Measurements from ENCODE around the gene RAB15. TPM values are rescaled to one million over a fixed set of nuclear protein-coding genes. Genes with fewer than 3 reads are reported as not detected.

Gene RAB15
- total RNA-seq = 27.5 and 27.6 TPM in 2 replicates
- long read RNA-seq, partial matches to known transcripts = 0 of 17 reads
- long read RNA-seq, other reads (novel, unspliced or antisense) = 17 of 17 reads

GRCh38 chr14:64971943-64972791 lies at the start of gene RAB15:
Gene RAB15 (minus strand): TSS chr14:64972336. CDS start chr14:64972076, 260 bp downstream.
- Mint-ChIP-seq H3K4me3 (ENCODE audit: unreplicated experiment) (peak within 1 kb of the TSS; percentile 83), H3K27ac (ENCODE audit: unreplicated experiment) (peak within 1 kb of the TSS; percentile 41)
- no peak for TF ChIP-seq CTCF (IDR thresholded peaks at IDR 0.05)

GRCh38 chr14:65019944-65020566 lies 47.9 kb upstream of the RAB15 start:
- Mint-ChIP-seq H3K4me3 (ENCODE audit: unreplicated experiment) (no peak overlapping the region), H3K27ac (ENCODE audit: unreplicated experiment) (no peak overlapping the region), H3K36me3 (ENCODE audit: unreplicated experiment) (peaks cover 4% of the 10 kb centered on the region), H3K9me3 (ENCODE audit: unreplicated experiment) (no peaks in the 10 kb centered on the region), H3K27me3 (ENCODE audit: unreplicated experiment) (no peaks in the 10 kb centered on the region), H3K4me1 (ENCODE audit: unreplicated experiment) (peaks cover 2% of the 10 kb centered on the region)
- peak; percentile 81 for TF ChIP-seq CTCF (IDR thresholded peaks at IDR 0.05)
- no peak for DNase-seq (ENCODE audit: extremely low spot score, unreplicated experiment)

More at GRCh38 chr14:64971943-64972791, at the start of gene RAB15:
- Mint-ChIP-seq H3K36me3 (ENCODE audit: unreplicated experiment) (no peaks in the 10 kb centered on the region), H3K27me3 (ENCODE audit: unreplicated experiment) (peaks cover 8% of the 10 kb centered on the region), H3K4me1 (ENCODE audit: unreplicated experiment) (peaks cover 34% of the 10 kb centered on the region), H3K9me3 (ENCODE audit: unreplicated experiment) (no peaks in the 10 kb centered on the region)
- DNase-seq (ENCODE audit: extremely low spot score, unreplicated experiment) = no peak

GRCh38 chr14:65016471-65016870 lies 44.3 kb upstream of the RAB15 start:
- Mint-ChIP-seq H3K4me1 (ENCODE audit: unreplicated experiment) (peaks cover 2% of the 10 kb centered on the region), H3K4me3 (ENCODE audit: unreplicated experiment) (no peak overlapping the region), H3K27me3 (ENCODE audit: unreplicated experiment) (no peaks in the 10 kb centered on the region), H3K36me3 (ENCODE audit: unreplicated experiment) (peaks cover 7% of the 10 kb centered on the region), H3K27ac (ENCODE audit: unreplicated experiment) (no peak overlapping the region), H3K9me3 (ENCODE audit: unreplicated experiment) (no peaks in the 10 kb centered on the region)
- DNase-seq (ENCODE audit: extremely low spot score, unreplicated experiment) = no peak
- no peak for TF ChIP-seq CTCF (IDR thresholded peaks at IDR 0.05)

GRCh38 chr14:65015391-65015790 lies 43.3 kb upstream of the RAB15 start:
- Mint-ChIP-seq H3K4me3 (ENCODE audit: unreplicated experiment) (no peak overlapping the region), H3K4me1 (ENCODE audit: unreplicated experiment) (peaks cover 2% of the 10 kb centered on the region), H3K36me3 (ENCODE audit: unreplicated experiment) (peaks cover 10% of the 10 kb centered on the region), H3K9me3 (ENCODE audit: unreplicated experiment) (no peaks in the 10 kb centered on the region), H3K27me3 (ENCODE audit: unreplicated experiment) (no peaks in the 10 kb centered on the region), H3K27ac (ENCODE audit: unreplicated experiment) (no peak overlapping the region)
- TF ChIP-seq CTCF (IDR thresholded peaks at IDR 0.05) = no peak
- DNase-seq (ENCODE audit: extremely low spot score, unreplicated experiment) = no peak

GRCh38 chr14:65012353-65012752 lies 40.2 kb upstream of the RAB15 start:
- TF ChIP-seq CTCF (IDR thresholded peaks at IDR 0.05) = no peak
- no peaks in the 10 kb centered on the region for H3K4me1 Mint-ChIP-seq (ENCODE audit: unreplicated experiment)
- no peaks in the 10 kb centered on the region for H3K27me3 Mint-ChIP-seq (ENCODE audit: unreplicated experiment)
- H3K4me3 Mint-ChIP-seq (ENCODE audit: unreplicated experiment) = no peak overlapping the region
- peaks cover 19% of the 10 kb centered on the region for H3K36me3 Mint-ChIP-seq (ENCODE audit: unreplicated experiment)
- no peak overlapping the region for H3K27ac Mint-ChIP-seq (ENCODE audit: unreplicated experiment)
- DNase-seq (ENCODE audit: extremely low spot score, unreplicated experiment) = no peak
- no peaks in the 10 kb centered on the region for H3K9me3 Mint-ChIP-seq (ENCODE audit: unreplicated experiment)
